Progenitor cell of endocrine pancreas (in vitro differentiated cells): Measurements from ENCODE around the gene TMEM37. TPM values are rescaled to one million over a fixed set of nuclear protein-coding genes. Genes with fewer than 3 reads are reported as not detected.

Source experiments
- DNase-seq: peaks from one replicate; pipeline ENCODE4 v3.0.0; 2021; ENCODE audit warnings: low spot score; ENCODE audit not compliant: unreplicated experiment
- H3K27ac Mint-ChIP-seq: 2 replicates; pipeline ENCODE4 v1.8.0; 2021; ENCODE audit warnings: mild to moderate bottlenecking, moderate library complexity, mixed read lengths
- H3K27me3 Mint-ChIP-seq: 2 replicates; pipeline ENCODE4 v1.8.0; 2021; ENCODE audit warnings: mixed read lengths
- H3K36me3 Mint-ChIP-seq: 2 replicates; pipeline ENCODE4 v1.8.0; 2022; ENCODE audit warnings: mixed read lengths; ENCODE audit not compliant: insufficient read depth
- H3K4me1 Mint-ChIP-seq: 2 replicates; pipeline ENCODE4 v1.8.0; 2021; ENCODE audit warnings: low read depth, mixed read lengths
- H3K4me3 Mint-ChIP-seq: 2 replicates; pipeline ENCODE4 v1.8.0; 2021; ENCODE audit warnings: low read depth, mild to moderate bottlenecking, moderate library complexity, mixed read lengths
- H3K9me3 Mint-ChIP-seq: 2 replicates; pipeline ENCODE4 v1.8.0; 2021; ENCODE audit warnings: low read depth, mixed read lengths
- total RNA-seq: library from RNA; stranded (reverse); gene quantifications from 2 replicates; pipeline ENCODE4 v1.2.1, GENCODE V29; 2021
- TF ChIP-seq, protein P1 (sequence below): fragments of 200-600 bp; sonication (generic); IDR thresholded peaks from one replicate; pipeline ENCODE4 v1.5.0; 2021; ENCODE audit warnings: antibody characterized with exemption, mild to moderate bottlenecking; ENCODE audit not compliant: unreplicated experiment

TMEM37 gene
- total RNA-seq, 1 donor from 2014 or later = 17.4 TPM

DNA sequence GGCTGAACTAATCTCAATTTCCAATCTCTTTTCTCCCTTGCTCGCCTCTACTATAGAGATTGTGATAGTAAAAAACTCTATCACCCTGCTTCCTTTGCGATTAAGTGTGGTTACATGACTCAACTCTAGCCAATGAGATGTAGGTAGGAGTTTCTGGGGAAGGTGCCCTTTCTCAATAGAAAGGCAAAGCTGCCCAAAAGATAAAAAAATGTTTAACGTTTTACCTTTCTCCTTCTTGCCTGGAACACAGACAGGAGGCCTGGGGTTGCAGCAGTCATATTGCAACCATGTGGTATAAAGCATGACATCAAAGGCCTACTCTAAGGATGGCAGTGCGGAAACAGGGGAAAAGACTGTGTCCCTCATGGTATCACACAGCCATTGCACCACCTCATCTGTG lies 31.5 kb downstream of the TMEM37 start:
- Mint-ChIP-seq H3K27ac (no peak overlapping the region), H3K4me1 (no peaks in the 10 kb centered on the region), H3K27me3 (no peaks in the 10 kb centered on the region), H3K36me3 (peaks cover 1% of the 10 kb centered on the region), H3K9me3 (no peaks in the 10 kb centered on the region), H3K4me3 (no peak overlapping the region)
- DNase-seq = no peak
- TF ChIP-seq, protein P1, sequence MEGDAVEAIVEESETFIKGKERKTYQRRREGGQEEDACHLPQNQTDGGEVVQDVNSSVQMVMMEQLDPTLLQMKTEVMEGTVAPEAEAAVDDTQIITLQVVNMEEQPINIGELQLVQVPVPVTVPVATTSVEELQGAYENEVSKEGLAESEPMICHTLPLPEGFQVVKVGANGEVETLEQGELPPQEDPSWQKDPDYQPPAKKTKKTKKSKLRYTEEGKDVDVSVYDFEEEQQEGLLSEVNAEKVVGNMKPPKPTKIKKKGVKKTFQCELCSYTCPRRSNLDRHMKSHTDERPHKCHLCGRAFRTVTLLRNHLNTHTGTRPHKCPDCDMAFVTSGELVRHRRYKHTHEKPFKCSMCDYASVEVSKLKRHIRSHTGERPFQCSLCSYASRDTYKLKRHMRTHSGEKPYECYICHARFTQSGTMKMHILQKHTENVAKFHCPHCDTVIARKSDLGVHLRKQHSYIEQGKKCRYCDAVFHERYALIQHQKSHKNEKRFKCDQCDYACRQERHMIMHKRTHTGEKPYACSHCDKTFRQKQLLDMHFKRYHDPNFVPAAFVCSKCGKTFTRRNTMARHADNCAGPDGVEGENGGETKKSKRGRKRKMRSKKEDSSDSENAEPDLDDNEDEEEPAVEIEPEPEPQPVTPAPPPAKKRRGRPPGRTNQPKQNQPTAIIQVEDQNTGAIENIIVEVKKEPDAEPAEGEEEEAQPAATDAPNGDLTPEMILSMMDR = no peak

DNA sequence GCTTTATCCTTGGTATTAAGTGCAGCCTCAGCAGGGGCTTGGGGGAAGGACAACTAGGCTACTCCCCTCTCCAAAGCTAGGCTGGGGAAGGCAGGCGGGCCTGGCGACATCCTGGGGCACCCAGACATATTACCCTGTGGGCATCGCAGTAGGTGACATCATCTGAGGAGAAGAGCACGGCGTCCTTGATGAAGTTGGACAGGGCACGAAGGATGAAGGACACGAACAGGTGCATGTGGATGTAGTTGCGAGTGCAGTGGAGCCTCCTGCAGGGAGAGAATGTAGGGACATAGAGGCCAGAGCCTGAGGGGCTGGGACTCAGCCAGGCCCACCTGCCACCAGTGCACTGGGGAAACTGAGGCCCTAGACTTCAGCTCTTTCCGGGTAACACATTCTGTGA lies 32.3 kb downstream of the TMEM37 start:
- H3K36me3 Mint-ChIP-seq = peaks cover 1% of the 10 kb centered on the region
- TF ChIP-seq, protein P1 = no peak
- H3K4me1 Mint-ChIP-seq = no peaks in the 10 kb centered on the region
- DNase-seq = no peak
- H3K4me3 Mint-ChIP-seq = no peak overlapping the region
- no peaks in the 10 kb centered on the region for H3K9me3 Mint-ChIP-seq
- H3K27ac Mint-ChIP-seq = no peak overlapping the region
- H3K27me3 Mint-ChIP-seq = no peaks in the 10 kb centered on the region

DNA sequence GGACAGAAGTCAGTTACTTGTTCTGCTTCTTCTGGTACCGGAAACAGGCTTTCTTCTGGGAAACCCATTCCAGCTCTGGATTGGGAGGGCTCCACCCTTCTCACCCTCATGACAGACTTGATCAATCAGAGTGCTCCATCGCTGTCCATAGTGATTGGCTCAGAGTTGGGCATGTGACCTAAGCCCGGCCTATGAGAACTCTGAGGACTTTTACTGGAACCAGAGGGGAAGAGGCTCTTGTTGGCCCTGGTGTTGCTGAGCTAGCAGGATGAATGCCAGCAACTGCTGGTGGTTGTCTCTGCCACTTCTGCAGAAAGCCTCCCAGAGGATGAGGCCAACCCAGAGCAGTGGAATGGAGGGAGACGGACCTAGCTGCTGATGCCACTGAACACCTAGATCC lies 33.3 kb downstream of the TMEM37 start:
- Mint-ChIP-seq H3K27me3 (no peaks in the 10 kb centered on the region), H3K4me1 (no peaks in the 10 kb centered on the region), H3K4me3 (no peak overlapping the region), H3K27ac (no peak overlapping the region), H3K9me3 (no peaks in the 10 kb centered on the region), H3K36me3 (peaks cover 1% of the 10 kb centered on the region)
- TF ChIP-seq, protein P1 = no peak
- no peak for DNase-seq

DNA sequence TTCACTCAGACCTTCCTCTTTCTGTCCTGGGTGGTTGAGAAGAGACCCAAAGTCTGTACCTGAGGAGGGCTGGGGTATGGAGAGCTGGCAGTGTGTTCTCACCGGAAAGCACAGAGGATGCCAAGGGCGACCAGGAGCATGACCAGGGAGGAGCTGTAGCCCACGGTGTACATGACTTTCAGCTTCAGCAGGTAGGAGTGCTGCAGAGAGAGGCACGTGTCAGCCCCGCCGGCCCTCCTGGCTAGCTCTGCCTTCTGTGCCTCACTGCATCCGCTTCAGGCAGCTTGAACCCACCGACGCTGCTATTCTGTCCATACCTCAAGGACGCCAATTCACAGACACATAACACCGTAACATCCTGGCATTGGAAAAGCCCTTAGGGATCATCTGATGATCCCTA lies 34.0 kb downstream of the TMEM37 start:
- no peak overlapping the region for H3K27ac Mint-ChIP-seq
- DNase-seq = no peak
- no peaks in the 10 kb centered on the region for H3K4me1 Mint-ChIP-seq
- H3K9me3 Mint-ChIP-seq = no peaks in the 10 kb centered on the region
- TF ChIP-seq, protein P1 = no peak
- H3K36me3 Mint-ChIP-seq = peaks cover 1% of the 10 kb centered on the region
- no peaks in the 10 kb centered on the region for H3K27me3 Mint-ChIP-seq
- no peak overlapping the region for H3K4me3 Mint-ChIP-seq

DNA sequence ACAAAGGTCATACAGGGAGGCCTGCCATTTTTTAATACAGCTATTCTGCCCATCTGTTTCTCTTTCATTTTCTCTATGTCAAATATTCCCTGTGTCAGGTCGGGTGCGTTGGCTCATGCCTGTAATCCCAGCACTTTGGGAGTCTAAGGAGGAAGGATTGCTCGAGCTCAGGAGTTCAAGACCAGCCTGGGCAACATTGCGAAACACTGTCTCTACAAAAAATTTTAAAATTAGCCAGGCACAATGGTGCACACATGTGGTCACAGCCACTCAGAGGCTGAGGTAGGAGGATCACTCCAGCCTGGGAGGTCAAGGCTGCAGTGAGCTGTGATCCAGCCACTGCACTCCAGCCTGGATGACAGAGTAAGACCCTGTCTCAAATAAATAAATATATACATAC lies 34.7 kb downstream of the TMEM37 start:
- Mint-ChIP-seq H3K27ac (no peak overlapping the region), H3K4me3 (no peak overlapping the region), H3K4me1 (no peaks in the 10 kb centered on the region), H3K9me3 (no peaks in the 10 kb centered on the region), H3K27me3 (no peaks in the 10 kb centered on the region), H3K36me3 (no peaks in the 10 kb centered on the region)
- no peak for DNase-seq
- TF ChIP-seq, protein P1 = no peak
